HepG2 (cell line): Measurements from ENCODE around the gene TIMM10. TPM values are rescaled to one million over a fixed set of nuclear protein-coding genes. Genes with fewer than 3 reads are reported as not detected.

Source experiments
- CREM ChIP-seq, 2 experiments: sonication (generic) in 1 of 2; formaldehyde crosslinking in 1 of 2; IDR thresholded peaks; 2 replicates each; pipeline versions ENCODE4 v1.4.0 to v1.6.1; 2016 to 2020; ENCODE audit warnings: antibody characterized with exemption in 1 of 2, mild to moderate bottlenecking in 1 of 2, missing genetic modification reagents in 1 of 2
- ERF ChIP-seq: IDR thresholded peaks from 2 replicates; pipeline ENCODE4 v1.6.1; 2018; ENCODE audit warnings: missing biosample characterization, missing genetic modification reagents
- ETV5 ChIP-seq: IDR thresholded peaks from 2 replicates; pipeline ENCODE4 v1.6.1; 2018; ENCODE audit warnings: missing biosample characterization, missing genetic modification reagents, inconsistent platforms, borderline replicate concordance
- FOSL2 ChIP-seq: sonication (generic); formaldehyde crosslinking; IDR thresholded peaks from 2 replicates; pipeline ENCODE4 v1.4.0; 2020; ENCODE audit warnings: missing genetic modification reagents
- FOXJ3 ChIP-seq: sonication (generic); formaldehyde crosslinking; IDR thresholded peaks from 2 replicates; pipeline ENCODE4 v1.4.0; 2020; ENCODE audit warnings: missing genetic modification reagents, mild to moderate bottlenecking, borderline replicate concordance
- FOXP1 ChIP-seq, 2 experiments: fragments of 450-650 bp in 1 of 2; IDR thresholded peaks; 2 replicates each; pipeline ENCODE4 v1.6.1; 2017 to 2018; ENCODE audit warnings: antibody characterized with exemption in 1 of 2
- HMG20A ChIP-seq: IDR thresholded peaks from 2 replicates; pipeline ENCODE4 v1.6.1; 2016; ENCODE audit warnings: borderline replicate concordance
- HNF4G ChIP-seq, 2 experiments: sonication (generic) in 1 of 2; formaldehyde crosslinking in 1 of 2; IDR thresholded peaks; 2 replicates each; pipeline versions ENCODE4 v1.4.0 to v1.6.1; 2011 to 2020; ENCODE audit warnings: borderline replicate concordance in 2 of 2, low read depth in 2 of 2, mild to moderate bottlenecking in 2 of 2, low read length in 1 of 2, missing genetic modification reagents in 1 of 2, moderate library complexity in 1 of 2
- HOXA5 ChIP-seq: sonication (generic); formaldehyde crosslinking; IDR thresholded peaks from 2 replicates; pipeline ENCODE4 v1.4.0; 2020; ENCODE audit warnings: missing genetic modification reagents
- MED1 ChIP-seq: sonication (generic); formaldehyde crosslinking; IDR thresholded peaks from 2 replicates; pipeline ENCODE4 v1.4.0; 2020; ENCODE audit warnings: missing genetic modification reagents
- MIER2 ChIP-seq: IDR thresholded peaks from 2 replicates; pipeline ENCODE4 v1.6.1; 2016; ENCODE audit warnings: missing biosample characterization, missing genetic modification reagents
- MXD4 ChIP-seq: IDR thresholded peaks from 2 replicates; pipeline ENCODE4 v1.6.1; 2016; ENCODE audit warnings: mild to moderate bottlenecking, missing biosample characterization, missing genetic modification reagents
- NRL ChIP-seq: sonication (generic); formaldehyde crosslinking; IDR thresholded peaks from 2 replicates; pipeline ENCODE4 v1.5.0; 2020; ENCODE audit warnings: missing genetic modification reagents, mild to moderate bottlenecking, moderate library complexity, borderline replicate concordance
- POGZ ChIP-seq: sonication (generic); formaldehyde crosslinking; IDR thresholded peaks from 2 replicates; pipeline ENCODE4 v1.4.0; 2020; ENCODE audit warnings: mild to moderate bottlenecking, missing genetic modification reagents
- SAP130 ChIP-seq: IDR thresholded peaks from 2 replicates; pipeline ENCODE4 v1.6.1; 2016; ENCODE audit warnings: low read depth
- TAF15 ChIP-seq: fragments of 200-400 bp; formaldehyde crosslinking; IDR thresholded peaks from one replicate; pipeline ENCODE4 v1.6.1; 2018; ENCODE audit warnings: mild to moderate bottlenecking, low read depth, low read length; ENCODE audit not compliant: poor library complexity, severe bottlenecking
- TARDBP ChIP-seq: sonication (generic); formaldehyde crosslinking; IDR thresholded peaks from 2 replicates; pipeline ENCODE4 v1.8.0; 2022; ENCODE audit warnings: mild to moderate bottlenecking, missing genetic modification reagents
- ZBTB3 ChIP-seq: sonication (generic); formaldehyde crosslinking; IDR thresholded peaks from 2 replicates; pipeline ENCODE4 v1.4.0; 2020; ENCODE audit warnings: low read depth, mild to moderate bottlenecking, moderate library complexity, missing genetic modification reagents, borderline replicate concordance
- ZMYM4 ChIP-seq: sonication (generic); formaldehyde crosslinking; IDR thresholded peaks from 2 replicates; pipeline ENCODE4 v1.8.1; 2023; ENCODE audit warnings: mild to moderate bottlenecking, missing genetic modification reagents
- ZNF441 ChIP-seq: sonication (generic); formaldehyde crosslinking; IDR thresholded peaks from 2 replicates; pipeline ENCODE4 v1.7.0; 2021; ENCODE audit warnings: missing genetic modification reagents, borderline replicate concordance
- ZNF614 ChIP-seq: IDR thresholded peaks from 2 replicates; pipeline ENCODE4 v1.6.1; 2018; ENCODE audit warnings: missing biosample characterization, missing genetic modification reagents, inconsistent platforms, borderline replicate concordance
- polyA plus RNA-seq, 8 experiments: library from polyadenylated mRNA; depleted of rRNA in 3 of 8; stranded (reverse) in 7 of 8; unstranded in 1 of 8; fragments of >200 nt; fragmentation: Illumina TruSeq in 4 of 8; extraction: Trizol in 4 of 8; gene quantifications; 2 replicates each; pipeline versions ENCODE4 v1.2.1 to v1.2.3, GENCODE V29; 2011 to 2016; ENCODE audit warnings: low read depth in 4 of 8, missing spikeins in 1 of 8, mixed read lengths in 1 of 8; ENCODE audit not compliant: insufficient read depth in 1 of 8
- total RNA-seq, 5 experiments: library from RNA; depleted of rRNA; stranded (reverse); fragments of >200 nt; fragmentation: Illumina TruSeq; extraction: Trizol; gene quantifications; 2 replicates each; pipeline ENCODE4 v1.2.3, GENCODE V29; 2016; ENCODE audit warnings: low read depth in 1 of 5
- TF ChIP-seq, protein P1 (sequence below): sonication (generic); formaldehyde crosslinking; IDR thresholded peaks from 2 replicates; pipeline ENCODE4 v1.4.0; 2020; ENCODE audit warnings: low read depth, missing genetic modification reagents
- TF ChIP-seq, protein P2 (sequence below): IDR thresholded peaks from 2 replicates; pipeline ENCODE4 v1.6.1; 2016; ENCODE audit warnings: missing genetic modification reagents, missing compliant biosample characterization
- TF ChIP-seq, protein P3 (sequence below), 2 experiments: sonication (generic) in 1 of 2; formaldehyde crosslinking in 1 of 2; IDR thresholded peaks; 2 replicates each; pipeline versions ENCODE4 v1.4.0 to v1.6.1; 2018 to 2020; ENCODE audit warnings: missing genetic modification reagents in 2 of 2, borderline replicate concordance in 1 of 2, low read depth in 1 of 2, mild to moderate bottlenecking in 1 of 2, missing biosample characterization in 1 of 2

The TIMM10 gene
- total and polyA plus RNA-seq, 2 of the 13 experiments (the other 11 are each of a cell fraction or from before 2014, with no cell fraction given), result 67.8 to 82.2 TPM

DNA sequence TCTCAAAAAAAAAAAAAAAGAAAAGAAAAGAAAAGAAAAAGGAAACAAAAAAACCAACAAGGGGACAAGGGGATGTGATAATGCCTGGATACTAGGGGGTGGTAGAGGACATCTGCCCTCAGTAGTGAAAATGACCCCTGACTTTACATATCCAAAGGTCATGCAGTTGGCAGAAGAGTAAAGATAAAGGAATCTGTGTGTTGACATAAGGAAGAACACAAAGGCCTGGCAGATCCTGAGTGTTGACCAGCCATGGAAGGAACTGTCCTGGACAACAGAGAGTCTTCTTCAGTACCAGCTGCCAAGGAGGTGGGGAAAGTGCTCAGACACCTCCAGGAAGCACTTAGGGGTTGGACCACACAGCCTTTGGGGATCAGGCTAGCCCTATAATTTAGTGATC lies 27.7 kb downstream of the TIMM10 start (continued):
- TF ChIP-seq, protein P1, sequence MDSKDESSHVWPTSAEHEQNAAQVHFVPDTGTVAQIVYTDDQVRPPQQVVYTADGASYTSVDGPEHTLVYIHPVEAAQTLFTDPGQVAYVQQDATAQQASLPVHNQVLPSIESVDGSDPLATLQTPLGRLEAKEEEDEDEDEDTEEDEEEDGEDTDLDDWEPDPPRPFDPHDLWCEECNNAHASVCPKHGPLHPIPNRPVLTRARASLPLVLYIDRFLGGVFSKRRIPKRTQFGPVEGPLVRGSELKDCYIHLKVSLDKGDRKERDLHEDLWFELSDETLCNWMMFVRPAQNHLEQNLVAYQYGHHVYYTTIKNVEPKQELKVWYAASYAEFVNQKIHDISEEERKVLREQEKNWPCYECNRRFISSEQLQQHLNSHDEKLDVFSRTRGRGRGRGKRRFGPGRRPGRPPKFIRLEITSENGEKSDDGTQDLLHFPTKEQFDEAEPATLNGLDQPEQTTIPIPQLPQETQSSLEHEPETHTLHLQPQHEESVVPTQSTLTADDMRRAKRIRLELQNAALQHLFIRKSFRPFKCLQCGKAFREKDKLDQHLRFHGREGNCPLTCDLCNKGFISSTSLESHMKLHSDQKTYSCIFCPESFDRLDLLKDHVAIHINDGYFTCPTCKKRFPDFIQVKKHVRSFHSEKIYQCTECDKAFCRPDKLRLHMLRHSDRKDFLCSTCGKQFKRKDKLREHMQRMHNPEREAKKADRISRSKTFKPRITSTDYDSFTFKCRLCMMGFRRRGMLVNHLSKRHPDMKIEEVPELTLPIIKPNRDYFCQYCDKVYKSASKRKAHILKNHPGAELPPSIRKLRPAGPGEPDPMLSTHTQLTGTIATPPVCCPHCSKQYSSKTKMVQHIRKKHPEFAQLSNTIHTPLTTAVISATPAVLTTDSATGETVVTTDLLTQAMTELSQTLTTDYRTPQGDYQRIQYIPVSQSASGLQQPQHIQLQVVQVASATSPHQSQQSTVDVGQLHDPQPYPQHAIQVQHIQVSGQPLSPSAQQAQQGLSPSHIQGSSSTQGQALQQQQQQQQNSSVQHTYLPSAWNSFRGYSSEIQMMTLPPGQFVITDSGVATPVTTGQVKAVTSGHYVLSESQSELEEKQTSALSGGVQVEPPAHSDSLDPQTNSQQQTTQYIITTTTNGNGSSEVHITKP, result 0 out of 2 replicates have a peak, but pooled peaks have one; percentile 36
- TF ChIP-seq ETV5 (CRISPR knock-in tag) (peak; percentile 50; the same call in 1 of the 2 replicates), ZMYM4 (CRISPR knock-in tag) (peak; percentile 53; the same call in 1 of the 2 replicates), NRL (CRISPR knock-in tag) (no peak), MIER2 (CRISPR knock-in tag) (no peak), FOXP1 (IDR thresholded peaks at IDR 0.05) (no peak), FOXP1 (CRISPR knock-in tag; IDR thresholded peaks at IDR 0.05) (peak; percentile 76), POGZ (CRISPR knock-in tag) (0 out of 2 replicates have a peak, but pooled peaks have one; percentile 20), SAP130 (CRISPR knock-in tag) (peak; percentile 75), TARDBP (CRISPR knock-in tag) (0 out of 2 replicates have a peak, but pooled peaks have one; percentile 44), FOXJ3 (peak; percentile 67; the same call in 1 of the 2 replicates), CREM (IDR thresholded peaks at IDR 0.05) (peak; percentile 65; the same call in 1 of the 2 replicates), CREM (CRISPR knock-in tag; IDR thresholded peaks at IDR 0.05) (no peak), ZNF441 (CRISPR knock-in tag) (no peak), FOSL2 (CRISPR knock-in tag) (0 out of 2 replicates have a peak, but pooled peaks have one; percentile 34), MED1 (peak; percentile 73), ERF (CRISPR knock-in tag) (peak; percentile 44; the same call in 1 of the 2 replicates), MXD4 (CRISPR knock-in tag) (0 out of 2 replicates have a peak, but pooled peaks have one; percentile 31), ZBTB3 (no peak), HNF4G (IDR thresholded peaks at IDR 0.05; ENCODE audit: borderline replicate concordance, low read depth, low read length) (peak; percentile 91), HNF4G (CRISPR knock-in tag; IDR thresholded peaks at IDR 0.05; ENCODE audit: borderline replicate concordance, low read depth) (peak; percentile 77; the same call in 1 of the 2 replicates), HOXA5 (CRISPR knock-in tag) (no peak), HMG20A (CRISPR knock-in tag) (peak; percentile 79; the same call in 1 of the 2 replicates), ZNF614 (CRISPR knock-in tag) (0 out of 2 replicates have a peak, but pooled peaks have one; percentile 25), TAF15 (no peak)
- TF ChIP-seq, protein P2, sequence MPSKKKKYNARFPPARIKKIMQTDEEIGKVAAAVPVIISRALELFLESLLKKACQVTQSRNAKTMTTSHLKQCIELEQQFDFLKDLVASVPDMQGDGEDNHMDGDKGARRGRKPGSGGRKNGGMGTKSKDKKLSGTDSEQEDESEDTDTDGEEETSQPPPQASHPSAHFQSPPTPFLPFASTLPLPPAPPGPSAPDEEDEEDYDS (CRISPR knock-in tag), result no peak
- TF ChIP-seq, protein P3, sequence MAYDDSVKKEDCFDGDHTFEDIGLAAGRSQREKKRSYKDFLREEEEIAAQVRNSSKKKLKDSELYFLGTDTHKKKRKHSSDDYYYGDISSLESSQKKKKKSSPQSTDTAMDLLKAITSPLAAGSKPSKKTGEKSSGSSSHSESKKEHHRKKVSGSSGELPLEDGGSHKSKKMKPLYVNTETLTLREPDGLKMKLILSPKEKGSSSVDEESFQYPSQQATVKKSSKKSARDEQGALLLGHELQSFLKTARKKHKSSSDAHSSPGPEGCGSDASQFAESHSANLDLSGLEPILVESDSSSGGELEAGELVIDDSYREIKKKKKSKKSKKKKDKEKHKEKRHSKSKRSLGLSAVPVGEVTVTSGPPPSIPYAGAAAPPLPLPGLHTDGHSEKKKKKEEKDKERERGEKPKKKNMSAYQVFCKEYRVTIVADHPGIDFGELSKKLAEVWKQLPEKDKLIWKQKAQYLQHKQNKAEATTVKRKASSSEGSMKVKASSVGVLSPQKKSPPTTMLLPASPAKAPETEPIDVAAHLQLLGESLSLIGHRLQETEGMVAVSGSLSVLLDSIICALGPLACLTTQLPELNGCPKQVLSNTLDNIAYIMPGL (CRISPR knock-in tag; IDR thresholded peaks at IDR 0.05; ENCODE audit: borderline replicate concordance in 1 of 2, low read depth in 1 of 2), result 0 out of 4 replicates have a peak, but pooled peaks of 1 of the 2 experiments have one; percentile 27
